H1 (cell line): ENCODE measurements around the gene SRP9. TPM values are rescaled to one million over a fixed set of nuclear protein-coding genes. Genes with fewer than 3 reads are reported as not detected.

Experiments used
- CTCF ChIA-PET: fragments of 300-600 bp; sonication (Branson Sonifier 250); formaldehyde crosslinking; loops from one replicate; lab custom pipeline; 2021; ENCODE audit not compliant: partially characterized antibody; lab: Charles Lee
- POLR2A ChIA-PET: fragments of 300-600 bp; sonication (Branson Sonifier 250); formaldehyde crosslinking; loops from one replicate; lab custom pipeline; 2021; ENCODE audit warnings: inconsistent platforms; ENCODE audit not compliant: partially characterized antibody; lab: Charles Lee
- DNase-seq, 2 experiments: peaks; one replicate each; pipeline versions ENCODE4 v3.0.0 to v3.0.0-alpha.2; 2010 to 2022; ENCODE audit warnings: low spot score in 2 of 2, low read depth in 1 of 2, mixed read lengths in 1 of 2
- FAIRE-seq: peaks from 2 replicates; lab custom pipeline; 2011; peaks lifted over from hg19 to GRCh38; lab: Jason Lieb, UNC
- H2AFZ ChIP-seq: 2 replicates; pipeline ENCODE4 v1.8.1; 2012; ENCODE audit warnings: low read length, inconsistent platforms
- H2AK5ac ChIP-seq: 2 replicates; pipeline ENCODE4 v1.6.1; 2013; ENCODE audit warnings: low read depth, low read length
- H2BK120ac ChIP-seq: replicated peaks from 2 replicates; pipeline ENCODE3; 2013; ENCODE audit warnings: low read depth, low read length, inconsistent platforms
- H2BK12ac ChIP-seq: 2 replicates; pipeline ENCODE4 v1.6.1; 2013; ENCODE audit warnings: low read depth, low read length
- H2BK15ac ChIP-seq: 2 replicates; pipeline ENCODE4 v1.6.1; 2013; ENCODE audit warnings: low read length
- H2BK20ac ChIP-seq: 2 replicates; pipeline ENCODE4 v1.6.1; 2013; ENCODE audit warnings: low read length
- H2BK5ac ChIP-seq: 2 replicates; pipeline ENCODE4 v1.6.1; 2013; ENCODE audit warnings: low read depth, low read length
- H3K14ac ChIP-seq: 2 replicates; pipeline ENCODE4 v1.6.1; 2013; ENCODE audit warnings: inconsistent platforms; ENCODE audit not compliant: insufficient read length
- H3K18ac ChIP-seq: 2 replicates; pipeline ENCODE4 v1.6.1; 2013; ENCODE audit warnings: low read length; ENCODE audit errors: extremely low read depth
- H3K23ac ChIP-seq: 2 replicates; pipeline ENCODE4 v1.6.1; 2013; ENCODE audit warnings: inconsistent platforms; ENCODE audit not compliant: insufficient read length
- H3K23me2 ChIP-seq: 2 replicates; pipeline ENCODE4 v1.6.1; 2013; ENCODE audit warnings: low read depth, low read length
- H3K27ac ChIP-seq: 2 replicates; pipeline ENCODE4 v1.6.1; 2011; ENCODE audit warnings: low read depth, low read length, inconsistent platforms
- H3K27me3 ChIP-seq, 4 experiments: replicated peaks in 1 of 4; 1 replicate in 1 of 4; 2 replicates in 3 of 4; pipeline versions ENCODE4 v1.6.1 to v1.8.1; 2011 to 2013; ENCODE audit warnings: low read length in 3 of 4, mild to moderate bottlenecking in 3 of 4, inconsistent platforms in 2 of 4, mixed read lengths in 2 of 4, moderate library complexity in 1 of 4; ENCODE audit not compliant: control insufficient read depth in 3 of 4, insufficient read depth in 3 of 4; ENCODE audit errors: extremely low read depth in 1 of 4
- H3K36me3 ChIP-seq, 4 experiments: 2 replicates each; pipeline versions ENCODE4 v1.6.1 to v1.8.1; 2011 to 2013; ENCODE audit warnings: mild to moderate bottlenecking in 4 of 4, low read length in 3 of 4, moderate library complexity in 2 of 4, control low read depth in 1 of 4, inconsistent platforms in 1 of 4; ENCODE audit not compliant: insufficient read depth in 4 of 4, control insufficient read depth in 2 of 4
- H3K4ac ChIP-seq: replicated peaks from 2 replicates; pipeline ENCODE3; 2013; ENCODE audit warnings: low read length, low read depth, mixed read lengths, inconsistent platforms; ENCODE audit not compliant: insufficient read length
- H3K4me1 ChIP-seq, 4 experiments: replicated peaks in 1 of 4; 1 replicate in 1 of 4; 2 replicates in 3 of 4; pipeline versions ENCODE4 v1.6.1 to v1.8.1; 2011 to 2013; ENCODE audit warnings: low read length in 3 of 4, inconsistent platforms in 2 of 4, mixed read lengths in 1 of 4; ENCODE audit not compliant: insufficient read depth in 4 of 4, control insufficient read depth in 3 of 4
- H3K4me2 ChIP-seq, 2 experiments: 2 replicates each; pipeline versions ENCODE4 v1.6.1 to v1.8.1; 2011 to 2013; ENCODE audit warnings: low read depth in 2 of 2, low read length in 2 of 2, control low read depth in 1 of 2, inconsistent platforms in 1 of 2, mild to moderate bottlenecking in 1 of 2; ENCODE audit not compliant: insufficient read depth in 1 of 2
- H3K4me3 ChIP-seq, 4 experiments: fragments of 200-600, 300-600 bp in 1 of 4; sonication (generic), shearing (Covaris generic), sonication (Bioruptor Twin) in 1 of 4; 2 replicates each; pipeline versions ENCODE4 v1.5.1 to v1.8.1; 2011 to 2016; ENCODE audit warnings: low read length in 4 of 4, low read depth in 3 of 4, control low read depth in 2 of 4, inconsistent platforms in 2 of 4, mild to moderate bottlenecking in 2 of 4, mixed read lengths in 1 of 4, moderate library complexity in 1 of 4; ENCODE audit not compliant: insufficient read depth in 2 of 4; ENCODE audit errors: extremely low read depth in 1 of 4
- H3K56ac ChIP-seq: replicated peaks from 2 replicates; pipeline ENCODE3; 2013; ENCODE audit warnings: low read depth, mild to moderate bottlenecking, mixed read lengths, low read length, inconsistent platforms; ENCODE audit not compliant: insufficient read length
- H3K79me1 ChIP-seq: 2 replicates; pipeline ENCODE4 v1.6.1; 2013; ENCODE audit warnings: low read depth, low read length, control low read depth
- H3K79me2 ChIP-seq, 2 experiments: 2 replicates each; pipeline versions ENCODE4 v1.6.1 to v1.8.1; 2012 to 2013; ENCODE audit warnings: low read length in 2 of 2, mild to moderate bottlenecking in 2 of 2, inconsistent platforms in 1 of 2; ENCODE audit not compliant: insufficient read depth in 2 of 2, control insufficient read depth in 1 of 2
- H3K9ac ChIP-seq, 4 experiments: replicated peaks in 1 of 4; 1 replicate in 1 of 4; 2 replicates in 3 of 4; pipeline versions ENCODE4 v1.6.1 to v1.8.1; 2011 to 2013; ENCODE audit warnings: low read depth in 3 of 4, low read length in 3 of 4, control low read depth in 2 of 4, mild to moderate bottlenecking in 2 of 4, moderate library complexity in 2 of 4, inconsistent platforms in 1 of 4; ENCODE audit errors: extremely low read depth in 1 of 4
- H3K9me3 ChIP-seq, 2 experiments: 2 replicates each; pipeline versions ENCODE4 v1.6.1 to v1.8.1; 2012 to 2013; ENCODE audit warnings: mild to moderate bottlenecking in 2 of 2, moderate library complexity in 2 of 2, control low read depth in 1 of 2, inconsistent platforms in 1 of 2, low read depth in 1 of 2, low read length in 1 of 2, mixed read lengths in 1 of 2; ENCODE audit not compliant: insufficient read depth in 2 of 2
- H4K20me1 ChIP-seq, 2 experiments: replicated peaks in 1 of 2; 2 replicates each; pipeline versions ENCODE3 to v1.8.1; 2011 to 2013; ENCODE audit warnings: inconsistent platforms in 2 of 2, low read length in 2 of 2, mild to moderate bottlenecking in 1 of 2; ENCODE audit not compliant: insufficient read depth in 2 of 2, control insufficient read depth in 1 of 2
- H4K5ac ChIP-seq: 2 replicates; pipeline ENCODE4 v1.6.1; 2013; ENCODE audit warnings: low read length, low read depth, mixed read lengths, inconsistent platforms; ENCODE audit not compliant: insufficient read length
- H4K8ac ChIP-seq: 2 replicates; pipeline ENCODE4 v1.8.0; 2013; ENCODE audit warnings: mild to moderate bottlenecking, moderate library complexity, low read length, inconsistent platforms; ENCODE audit not compliant: insufficient read depth; ENCODE audit errors: extremely low read depth
- H4K91ac ChIP-seq: replicated peaks from 2 replicates; pipeline ENCODE3; 2013; ENCODE audit warnings: low read length, mixed read lengths, inconsistent platforms; ENCODE audit not compliant: insufficient read length
- CHD2 ChIP-seq: IDR thresholded peaks from 2 replicates; pipeline ENCODE4 v1.6.1; 2012; ENCODE audit warnings: low read length, improper control_type of control experiment
- CTCF ChIP-seq, 3 experiments: IDR thresholded peaks; 1 replicate in 2 of 3; 2 replicates in 1 of 3; pipeline versions ENCODE4 v1.5.1 to v1.6.1; 2011; ENCODE audit warnings: low read length in 3 of 3, mild to moderate bottlenecking in 3 of 3, inconsistent platforms in 2 of 3, low read depth in 1 of 3, moderate library complexity in 1 of 3; ENCODE audit not compliant: insufficient read depth in 1 of 3; ENCODE audit errors: control extremely low read depth in 1 of 3
- GABPA ChIP-seq: IDR thresholded peaks from 2 replicates; pipeline ENCODE4 v1.6.1; 2011; ENCODE audit warnings: mild to moderate bottlenecking, low read length, moderate library complexity, borderline replicate concordance; ENCODE audit not compliant: insufficient read depth
- JUND ChIP-seq: IDR thresholded peaks from 2 replicates; pipeline ENCODE4 v1.6.1; 2011; ENCODE audit warnings: mild to moderate bottlenecking, improper control_type of control experiment, low read length
- KDM4A ChIP-seq: IDR thresholded peaks from one replicate; pipeline ENCODE4 v1.7.1; 2012; ENCODE audit warnings: low read depth, mild to moderate bottlenecking, moderate library complexity, low read length, inconsistent platforms; ENCODE audit not compliant: severe bottlenecking
- SP2 ChIP-seq: IDR thresholded peaks from 2 replicates; pipeline ENCODE4 v1.6.1; 2012; ENCODE audit warnings: mild to moderate bottlenecking, low read length, inconsistent platforms
- TAF1 ChIP-seq: IDR thresholded peaks from 2 replicates; pipeline ENCODE4 v1.6.1; 2011; ENCODE audit warnings: mild to moderate bottlenecking, low read depth, low read length
- TBP ChIP-seq: IDR thresholded peaks from 2 replicates; pipeline ENCODE4 v1.6.1; 2011; ENCODE audit warnings: low read depth, low read length, improper control_type of control experiment
- WGBS, 2 experiments: shearing (Covaris generic) in 1 of 2; methylation state at CpG; one replicate each; pipeline versions ENCODE4 v1.1.6 to v1.1.7; 2013 to 2015; ENCODE audit warnings: low lambda C conversion rate in 2 of 2, mixed read lengths in 2 of 2, inconsistent platforms in 1 of 2, low coverage in 1 of 2, missing lambda C conversion rate in 1 of 2; ENCODE audit not compliant: insufficient replicate concordance in 2 of 2, insufficient coverage in 1 of 2, insufficient read length in 1 of 2; ENCODE audit errors: extremely low coverage in 1 of 2, missing lambda C conversion rate in 1 of 2; 5-methylcytosine and 5-hydroxymethylcytosine counted together
- polyA plus RNA-seq, 7 experiments: library from polyadenylated mRNA; depleted of rRNA in 3 of 7; stranded (reverse) in 5 of 7; unstranded in 2 of 7; fragments of >200 nt in 5 of 7; fragments of 200-250 nt in 2 of 7; gene quantifications; 1 replicate in 5 of 7; 2 replicates in 1 of 7; 4 replicates in 1 of 7; pipeline versions ENCODE4 v1.2.1 to v1.2.3, GENCODE V29; 2011 to 2013; ENCODE audit warnings: missing spikeins in 2 of 7, mixed read lengths in 2 of 7
- total RNA-seq: library from RNA; stranded (reverse); fragmentation: NEBNext Ultra II Directional; extraction: Animal tissue kit (Norgen Biotek cat#: 25700); gene quantifications from 2 replicates; pipeline ENCODE4 v1.2.1, GENCODE V29; 2021

The SRP9 gene
- total and polyA plus RNA-seq, 2 of the 8 experiments (the other 6 are each of a cell fraction or from before 2014, with no cell fraction given): 446 to 572 TPM

DNA sequence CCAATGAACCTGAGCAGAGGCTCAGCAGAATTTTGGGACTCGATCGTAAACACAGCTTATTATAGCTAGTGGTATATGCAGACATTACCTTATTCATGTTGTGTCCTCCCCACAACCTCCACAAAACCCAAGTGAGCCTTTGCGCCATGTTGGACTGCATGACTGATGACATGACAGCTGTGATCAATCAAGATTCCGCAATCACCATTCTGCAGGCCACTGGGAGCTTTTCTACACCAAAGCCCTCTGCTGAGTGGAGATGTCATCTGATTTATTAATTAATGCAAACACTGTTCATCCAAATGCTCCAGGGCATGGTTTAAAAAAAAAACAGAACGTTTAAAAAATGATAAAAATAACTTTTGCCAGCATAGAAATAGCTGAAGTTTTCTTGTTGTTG is 7.9 kb upstream of the SRP9 start:
- TF ChIP-seq JUND (no peak), KDM4A (no peak), SP2 (no peak), CHD2 (no peak), TBP (no peak), GABPA (no peak), CTCF (IDR thresholded peaks at IDR 0.05; ENCODE audit: control extremely low read depth in 1 of 3, insufficient read depth in 1 of 3, low read depth in 1 of 3, low read length in 3 of 3) (no peak), TAF1 (no peak)
- TF ChIP-seq, all 59 proteins: peak for 0
- CTCF ChIA-PET: interaction anchor here (0.6 to 8.9 kb wide), 20 partner anchors 9 to 1686 kb away, joined by 3 to 229 read pairs (median 4); partner anchors contain the start of gene SRP9
- Histone ChIP-seq H3K79me1 (no peaks in the 10 kb centered on the region), H3K9ac (no peak overlapping the region), H3K27me3 (no peaks in the 10 kb centered on the region; a peak in 1 of 7 replicates), H3K4ac (no peak overlapping the region), H3K18ac (no peak overlapping the region), H3K23ac (no peak overlapping the region), H4K5ac (no peak overlapping the region), H2BK120ac (no peak overlapping the region), H4K8ac (no peak overlapping the region), H3K56ac (no peak overlapping the region), H2AK5ac (no peak overlapping the region), H3K27ac (no peak overlapping the region), H2BK5ac (no peak overlapping the region), H3K36me3 (no peaks in the 10 kb centered on the region), H4K91ac (no peak overlapping the region), H3K14ac (no peak overlapping the region), H3K4me2 (no peak overlapping the region; a peak in 1 of 4 replicates), H2BK12ac (no peak overlapping the region), H2BK20ac (no peak overlapping the region), H2AFZ (no peak overlapping the region), H2BK15ac (no peak overlapping the region), H3K23me2 (0 out of 2 replicates have a peak, but pooled peaks cover 2% of the 10 kb centered on the region), H3K9me3 (no peaks in the 10 kb centered on the region), H3K4me1 (peaks cover 4 to 12% (median 10%) of the 10 kb centered on the region in 4 experiments; a peak in 5 of 7 replicates), H3K4me3 (no peak overlapping the region), H4K20me1 (no peaks in the 10 kb centered on the region), H3K79me2 (no peaks in the 10 kb centered on the region)
- POLR2A ChIA-PET: interaction anchor here (0.6 to 1.8 kb wide), 7 partner anchors 8 to 293 kb away, joined by 3 to 10 read pairs (median 4); partner anchors contain the start of genes EPHX1, H3-3A and SRP9
- 93% methylated on average over 5 of the region's 5 CpGs; no CpG with 5 or more reads in 1 of the 2 experiments for WGBS, 2 experiments
- no peak for FAIRE-seq
- no peak for DNase-seq
